Measurements from ENCODE around the gene SORCS1.

Gene SORCS1

GRCh38 chr10:106593876-106594275, 570.6 kb downstream of the SORCS1 start:
- DNase-seq (ENCODE audit: low spot score) = no peak

GRCh38 chr10:106592396-106592795, 572.1 kb downstream of the SORCS1 start:
- no peak for DNase-seq (ENCODE audit: low spot score)

- no peak for DNase-seq (ENCODE audit: low spot score)
Measured at GRCh38 chr10:106582291-106582690, 582.2 kb downstream of the SORCS1 start.

- no peak for DNase-seq (ENCODE audit: low spot score)
Measured at GRCh38 chr10:106577756-106578155, 586.8 kb downstream of the SORCS1 start.

GRCh38 chr10:106577266-106577665, 587.2 kb downstream of the SORCS1 start:
- DNase-seq (ENCODE audit: low spot score) = no peak

- DNase-seq (ENCODE audit: low spot score) = no peak
Measured at GRCh38 chr10:106576534-106576933, 588.0 kb downstream of the SORCS1 start.

- no peak for DNase-seq (ENCODE audit: low spot score)
Measured at GRCh38 chr10:106573106-106573505, 591.4 kb downstream of the SORCS1 start.

GRCh38 chr10:106571192-106571946, 593.1 kb downstream of the SORCS1 start:
- DNase-seq (ENCODE audit: low spot score) = no peak

GRCh38 chr10:106570268-106570667, 594.2 kb downstream of the SORCS1 start:
- DNase-seq (ENCODE audit: low spot score) = no peak

- no peak for DNase-seq (ENCODE audit: low spot score)
Measured at GRCh38 chr10:106567629-106568028, 596.9 kb downstream of the SORCS1 start.

- DNase-seq (ENCODE audit: low spot score) = no peak
Measured at GRCh38 chr10:106566873-106567272, 597.6 kb downstream of the SORCS1 start.

GRCh38 chr10:106565546-106565945, 599.0 kb downstream of the SORCS1 start:
- no peak for DNase-seq (ENCODE audit: low spot score)

GRCh38 chr10:106563384-106563783, 601.1 kb downstream of the SORCS1 start:
- DNase-seq (ENCODE audit: low spot score) = no peak

GRCh38 chr10:106560925-106561640, 603.4 kb downstream of the SORCS1 start:
- no peak for DNase-seq (ENCODE audit: low spot score)

- DNase-seq (ENCODE audit: low spot score) = no peak
Measured at GRCh38 chr10:106559442-106559841, 605.1 kb downstream of the SORCS1 start.

- DNase-seq (ENCODE audit: low spot score) = no peak
Measured at GRCh38 chr10:106557951-106558733, 606.4 kb downstream of the SORCS1 start.

GRCh38 chr10:106557053-106557452, 607.5 kb downstream of the SORCS1 start:
- DNase-seq (ENCODE audit: low spot score) = no peak

- DNase-seq (ENCODE audit: low spot score) = no peak
Measured at GRCh38 chr10:106555599-106555998, 608.9 kb downstream of the SORCS1 start.

GRCh38 chr10:106551501-106552062, 612.9 kb downstream of the SORCS1 start:
- DNase-seq (ENCODE audit: low spot score) = no peak

GRCh38 chr10:106548832-106549231, 615.7 kb downstream of the SORCS1 start:
- no peak for DNase-seq (ENCODE audit: low spot score)

GRCh38 chr10:106547047-106547635, 617.4 kb downstream of the SORCS1 start:
- DNase-seq (ENCODE audit: low spot score) = no peak

GRCh38 chr10:106542461-106542860, 622.0 kb downstream of the SORCS1 start:
- DNase-seq (ENCODE audit: low spot score) = no peak
